SU-DHL-6 (cell line): ENCODE data around the gene EMILIN1.

Experiments used
- H2AFZ ChIP-seq: fragments of 200-600 bp; sonication (generic); 2 replicates; pipeline ENCODE4 v1.6.1; 2014; ENCODE audit warnings: low read depth, mild to moderate bottlenecking, moderate library complexity, mixed read lengths, antibody characterized with exemption, low read length; ENCODE audit not compliant: severe bottlenecking
- H3F3A ChIP-seq: fragments of 200-600 bp; shearing (Covaris generic); 2 replicates; pipeline ENCODE4 v1.6.0; 2016; ENCODE audit warnings: antibody characterized with exemption, mild to moderate bottlenecking; ENCODE audit not compliant: insufficient read depth
- H3K27ac ChIP-seq: fragments of 200-600 bp; sonication (generic); 2 replicates; pipeline ENCODE4 v1.5.1; 2016; ENCODE audit warnings: low read depth, mild to moderate bottlenecking, low read length, moderate library complexity, mixed read lengths
- H3K27me3 ChIP-seq: fragments of 200-600 bp; sonication (generic), shearing (Covaris generic); 2 replicates; pipeline ENCODE4 v1.6.0; 2014; ENCODE audit warnings: mild to moderate bottlenecking, low read length
- H3K36me3 ChIP-seq: fragments of 200-600 bp; sonication (generic); 2 replicates; pipeline ENCODE4 v1.6.1; 2014; ENCODE audit warnings: mild to moderate bottlenecking, low read length, mixed read lengths
- H3K4me2 ChIP-seq: fragments of 300-600, 200-600 bp; shearing (Covaris generic), sonication (generic); 2 replicates; pipeline ENCODE4 v1.6.0; 2014; ENCODE audit warnings: low read length, low read depth, mild to moderate bottlenecking; ENCODE audit not compliant: poor library complexity, severe bottlenecking
- H3K4me3 ChIP-seq: fragments of 200-600 bp; sonication (generic); 2 replicates; pipeline ENCODE4 v1.5.1; 2014; ENCODE audit warnings: antibody characterized with exemption, low read length, mild to moderate bottlenecking, mixed read lengths; ENCODE audit not compliant: insufficient read depth, poor library complexity, severe bottlenecking
- H3K79me2 ChIP-seq: fragments of 200-600 bp; sonication (generic); 2 replicates; pipeline ENCODE4 v1.6.1; 2014; ENCODE audit warnings: mild to moderate bottlenecking, low read length, moderate library complexity; ENCODE audit not compliant: insufficient read depth
- H3K9ac ChIP-seq: fragments of 200-600 bp; sonication (generic); 2 replicates; pipeline ENCODE4 v1.7.0; 2014; ENCODE audit warnings: mild to moderate bottlenecking, low read length
- H3K9me2 ChIP-seq: fragments of 200-600 bp; sonication (generic); replicated peaks from 2 replicates; pipeline ENCODE4 v1.6.1; 2014; ENCODE audit warnings: low read length; ENCODE audit not compliant: insufficient read depth
- H3K9me3 ChIP-seq: fragments of 200-600 bp; sonication (generic); 2 replicates; pipeline ENCODE4 v1.6.1; 2014; ENCODE audit warnings: low read length, mixed read lengths; ENCODE audit not compliant: insufficient read depth
- H4K20me1 ChIP-seq: fragments of 200-600 bp; sonication (generic); 2 replicates; pipeline ENCODE4 v1.6.1; 2014; ENCODE audit warnings: low read depth, mild to moderate bottlenecking, antibody characterized with exemption, low read length, moderate library complexity, mixed read lengths
- CTCF ChIP-seq: fragments of 200-600 bp; sonication (generic); IDR thresholded peaks from one replicate; pipeline ENCODE4 v1.5.1; 2017; ENCODE audit warnings: antibody characterized with exemption, mild to moderate bottlenecking, low read length, moderate library complexity; ENCODE audit not compliant: insufficient read depth, poor library complexity, severe bottlenecking
- EZH2phosphoT487 ChIP-seq: fragments of 200-600 bp; sonication (generic), shearing (Covaris generic); conservative IDR thresholded peaks from 2 replicates; pipeline ENCODE4 v1.6.1; 2018; ENCODE audit warnings: mild to moderate bottlenecking, antibody characterized with exemption, low read length, moderate library complexity, mixed read lengths

EMILIN1 gene

GRCh38 chr2:27084297-27085061, 6.1 kb downstream of the EMILIN1 start:
- H3K4me2 ChIP-seq = no peak overlapping the region

DNA sequence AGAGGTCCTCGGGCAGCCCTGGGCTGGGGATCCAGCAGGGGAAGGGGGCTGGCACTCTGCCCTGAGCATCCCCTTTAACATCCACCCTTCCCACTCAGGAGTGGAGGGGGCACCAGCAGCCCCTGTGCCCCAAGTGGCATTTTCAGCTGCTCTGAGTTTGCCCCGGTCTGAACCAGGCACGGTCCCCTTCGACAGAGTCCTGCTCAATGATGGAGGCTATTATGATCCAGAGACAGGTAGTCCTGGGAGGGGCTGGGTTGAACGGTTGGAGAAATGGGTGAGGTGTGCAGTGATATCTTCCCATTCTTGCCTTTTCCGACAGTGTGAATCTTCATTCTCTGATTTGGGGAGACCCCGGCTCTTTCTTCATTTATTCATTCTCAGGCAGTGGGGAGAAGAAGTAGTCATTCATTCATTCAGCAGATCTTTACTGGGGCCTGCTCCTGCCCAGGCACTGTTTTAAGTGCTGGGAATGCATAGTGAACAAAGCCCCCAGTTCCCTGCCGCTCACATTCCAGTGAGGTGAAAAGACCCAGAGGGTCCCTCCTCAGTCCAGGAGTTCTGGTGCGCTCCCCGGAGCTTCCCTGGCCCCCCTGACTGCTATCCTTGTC, 6.8 kb downstream of the EMILIN1 start:
- Histone ChIP-seq H3K9me2 (no peaks in the 10 kb centered on the region), H3K4me2 (peak overlapping the region; percentile 75), H3K27me3 (no peaks in the 10 kb centered on the region), H3K9me3 (no peaks in the 10 kb centered on the region), H3K4me3 (no peak overlapping the region), H3K79me2 (no peaks in the 10 kb centered on the region), H3K27ac (no peak overlapping the region), H3K9ac (peak overlapping the region; percentile 69; the same call in 1 of the 2 replicates), H3F3A (0 out of 2 replicates have a peak, but pooled peaks cover 3% of the 10 kb centered on the region), H3K36me3 (no peaks in the 10 kb centered on the region), H4K20me1 (no peaks in the 10 kb centered on the region), H2AFZ (no peak overlapping the region)
- TF ChIP-seq CTCF = no peak
- TF ChIP-seq EZH2phosphoT487 = no peak

More at GRCh38 chr2:27084297-27085061, 6.1 kb downstream of the EMILIN1 start:
- H3K36me3 ChIP-seq = no peaks in the 10 kb centered on the region
- no peaks in the 10 kb centered on the region for H4K20me1 ChIP-seq
- H3F3A ChIP-seq = 0 out of 2 replicates have a peak, but pooled peaks cover 3% of the 10 kb centered on the region
- TF ChIP-seq EZH2phosphoT487 (no peak), CTCF (no peak)
- H3K4me3 ChIP-seq = no peak overlapping the region
- H3K27me3 ChIP-seq = no peaks in the 10 kb centered on the region
- no peak overlapping the region for H2AFZ ChIP-seq
- H3K9me3 ChIP-seq = no peaks in the 10 kb centered on the region
- no peaks in the 10 kb centered on the region for H3K9me2 ChIP-seq
- no peak overlapping the region for H3K27ac ChIP-seq
- H3K79me2 ChIP-seq = no peaks in the 10 kb centered on the region
- H3K9ac ChIP-seq = no peak overlapping the region

DNA sequence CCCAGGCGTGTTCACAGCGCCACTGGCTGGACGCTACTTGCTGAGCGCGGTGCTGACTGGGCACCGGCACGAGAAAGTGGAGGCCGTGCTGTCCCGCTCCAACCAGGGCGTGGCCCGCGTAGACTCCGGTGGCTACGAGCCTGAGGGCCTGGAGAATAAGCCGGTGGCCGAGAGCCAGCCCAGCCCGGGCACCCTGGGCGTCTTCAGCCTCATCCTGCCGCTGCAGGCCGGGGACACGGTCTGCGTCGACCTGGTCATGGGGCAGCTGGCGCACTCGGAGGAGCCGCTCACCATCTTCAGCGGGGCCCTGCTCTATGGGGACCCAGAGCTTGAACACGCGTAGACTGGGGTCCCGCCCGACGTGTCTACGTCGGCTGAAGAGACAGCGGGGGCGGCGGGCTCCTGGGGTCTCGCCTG, 7.3 kb downstream of the EMILIN1 start:
- H3K9ac ChIP-seq = peak overlapping the region; percentile 69
- no peak for TF ChIP-seq EZH2phosphoT487
- no peak for TF ChIP-seq CTCF

More for the DNA sequence above, 7.3 kb downstream of the EMILIN1 start:
- Histone ChIP-seq H3K27me3 (no peaks in the 10 kb centered on the region), H3K36me3 (no peaks in the 10 kb centered on the region), H3K27ac (no peak overlapping the region), H3K4me2 (peak overlapping the region; percentile 75), H4K20me1 (no peaks in the 10 kb centered on the region), H3K9me3 (no peaks in the 10 kb centered on the region), H3F3A (0 out of 2 replicates have a peak, but pooled peaks cover 3% of the 10 kb centered on the region), H3K4me3 (peak overlapping the region; percentile 62), H3K9me2 (no peaks in the 10 kb centered on the region), H3K79me2 (no peaks in the 10 kb centered on the region), H2AFZ (peak overlapping the region; percentile 93)
